ENCODE measurements around the gene DNAJC5.
"Not testable (repeated sequence)": the region's sequence is repeated elsewhere in the genome, so short reads cannot be mapped to it uniquely, and the experiment has no call there.

Gene DNAJC5

GRCh38 chr20:63955827-63956663 is 61.1 kb downstream of the DNAJC5 start, which contains the start of gene UCKL1:
Gene UCKL1, minus strand, starts transcription at chr20:63956416. Its CDS starts 44 bp downstream, at chr20:63956372.
- peak; percentile 77 for DNase-seq (ENCODE audit: low read depth)

GRCh38 chr20:63956664-63957003 is 61.7 kb downstream of the DNAJC5 start:
- DNase-seq (ENCODE audit: low read depth), result no peak

- DNase-seq (ENCODE audit: low read depth), result no peak
These were observed 62.2 kb downstream of the DNAJC5 start for GRCh38 chr20:63957004-63957689.

- no peak for DNase-seq (ENCODE audit: low read depth)
These were observed 62.9 kb downstream of the DNAJC5 start for GRCh38 chr20:63957690-63958441.

GRCh38 chr20:63958471-63958870 is 63.5 kb downstream of the DNAJC5 start:
- DNase-seq (ENCODE audit: low read depth), result no peak

- no peak for DNase-seq (ENCODE audit: low read depth)
These were observed 64.2 kb downstream of the DNAJC5 start for GRCh38 chr20:63958964-63959698.

GRCh38 chr20:63959699-63960075 is 64.8 kb downstream of the DNAJC5 start:
- no peak for DNase-seq (ENCODE audit: low read depth)

GRCh38 chr20:63960654-63961621 is 66.0 kb downstream of the DNAJC5 start:
- DNase-seq (ENCODE audit: low read depth), result not testable (repeated sequence)

GRCh38 chr20:63961664-63962425 is 66.9 kb downstream of the DNAJC5 start:
- DNase-seq (ENCODE audit: low read depth), result no peak

- no peak for DNase-seq (ENCODE audit: low read depth)
These were observed 67.8 kb downstream of the DNAJC5 start for GRCh38 chr20:63962426-63963347.

GRCh38 chr20:63963348-63963741 is 68.4 kb downstream of the DNAJC5 start:
- DNase-seq (ENCODE audit: low read depth), result no peak

GRCh38 chr20:63963784-63964301 is 68.9 kb downstream of the DNAJC5 start:
- DNase-seq (ENCODE audit: low read depth), result no peak

- no peak for DNase-seq (ENCODE audit: low read depth)
These were observed 69.5 kb downstream of the DNAJC5 start for GRCh38 chr20:63964412-63964811.

GRCh38 chr20:63966172-63966943 is 71.4 kb downstream of the DNAJC5 start:
- DNase-seq (ENCODE audit: low read depth), result no peak

- DNase-seq (ENCODE audit: low read depth), result no peak
These were observed 72.0 kb downstream of the DNAJC5 start for GRCh38 chr20:63966944-63967322.

GRCh38 chr20:63967330-63968135 is 72.6 kb downstream of the DNAJC5 start:
- no peak for DNase-seq (ENCODE audit: low read depth)

All from CMK (cell line).